DOHH2 (cell line): ENCODE data around the gene SSX3.
"Not testable (repeated sequence)": the region's sequence is repeated elsewhere in the genome, so short reads cannot be mapped to it uniquely, and the experiment has no call there.

Experiments used
- EZH2phosphoT487 ChIP-seq: fragments of 200-600 bp; sonication (generic); IDR thresholded peaks from 2 replicates; pipeline ENCODE4 v1.6.1; 2017; ENCODE audit warnings: borderline replicate concordance, mild to moderate bottlenecking, antibody characterized with exemption, low read length, moderate library complexity, mixed read lengths
- TF ChIP-seq, protein P1 (sequence below): fragments of 200-600 bp; sonication (generic); IDR thresholded peaks from one replicate; pipeline ENCODE4 v1.5.1; 2014; ENCODE audit warnings: antibody characterized with exemption, mild to moderate bottlenecking, low read depth, low read length; ENCODE audit not compliant: poor library complexity, severe bottlenecking

DNA sequence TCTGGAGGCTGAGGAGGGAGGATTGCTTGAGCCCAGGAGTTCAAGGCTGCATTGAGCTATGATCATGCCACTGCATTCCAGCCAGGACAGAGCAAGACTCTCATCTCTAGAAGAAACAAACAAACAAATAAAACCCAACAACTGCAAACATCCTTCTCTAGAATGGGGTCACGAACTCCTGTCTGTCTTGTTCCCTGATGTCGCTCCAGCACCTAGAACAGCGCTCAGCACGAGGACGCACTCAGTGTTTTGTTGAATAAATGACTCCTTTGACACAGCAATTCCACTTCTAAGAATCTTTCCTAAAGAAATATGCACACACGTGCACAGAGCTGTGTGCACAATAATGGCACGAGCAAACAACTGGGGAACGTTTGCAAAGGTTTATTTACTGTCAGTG, 10.4 kb downstream of the SSX3 start:
- TF ChIP-seq, protein P1, sequence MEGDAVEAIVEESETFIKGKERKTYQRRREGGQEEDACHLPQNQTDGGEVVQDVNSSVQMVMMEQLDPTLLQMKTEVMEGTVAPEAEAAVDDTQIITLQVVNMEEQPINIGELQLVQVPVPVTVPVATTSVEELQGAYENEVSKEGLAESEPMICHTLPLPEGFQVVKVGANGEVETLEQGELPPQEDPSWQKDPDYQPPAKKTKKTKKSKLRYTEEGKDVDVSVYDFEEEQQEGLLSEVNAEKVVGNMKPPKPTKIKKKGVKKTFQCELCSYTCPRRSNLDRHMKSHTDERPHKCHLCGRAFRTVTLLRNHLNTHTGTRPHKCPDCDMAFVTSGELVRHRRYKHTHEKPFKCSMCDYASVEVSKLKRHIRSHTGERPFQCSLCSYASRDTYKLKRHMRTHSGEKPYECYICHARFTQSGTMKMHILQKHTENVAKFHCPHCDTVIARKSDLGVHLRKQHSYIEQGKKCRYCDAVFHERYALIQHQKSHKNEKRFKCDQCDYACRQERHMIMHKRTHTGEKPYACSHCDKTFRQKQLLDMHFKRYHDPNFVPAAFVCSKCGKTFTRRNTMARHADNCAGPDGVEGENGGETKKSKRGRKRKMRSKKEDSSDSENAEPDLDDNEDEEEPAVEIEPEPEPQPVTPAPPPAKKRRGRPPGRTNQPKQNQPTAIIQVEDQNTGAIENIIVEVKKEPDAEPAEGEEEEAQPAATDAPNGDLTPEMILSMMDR = not testable (repeated sequence)
- not testable (repeated sequence) for TF ChIP-seq EZH2phosphoT487
